Suprapubic skin (tissue), 4 donors: Measurements from ENCODE around the gene CELF4. TPM values are rescaled to one million over a fixed set of nuclear protein-coding genes. Genes with fewer than 3 reads are reported as not detected.

Experiments used
- DNase-seq, 2 donors: peaks; one replicate each; pipeline ENCODE4 v3.0.0-alpha.2; 2019; ENCODE audit warnings: low spot score in 2 of 2
- H3K27ac ChIP-seq: fragments of 200-600 bp; sonication (generic); one replicate; pipeline ENCODE4 v1.5.1; 2019
- H3K27me3 ChIP-seq: fragments of 200-600 bp; sonication (generic); one replicate; pipeline ENCODE4 v1.5.1; 2019
- H3K36me3 ChIP-seq: fragments of 200-600 bp; sonication (generic); one replicate; pipeline ENCODE4 v1.5.1; 2019
- H3K4me1 ChIP-seq: fragments of 200-600 bp; sonication (generic); one replicate; pipeline ENCODE4 v1.5.1; 2019
- H3K4me3 ChIP-seq: fragments of 200-600 bp; sonication (generic); one replicate; pipeline ENCODE4 v1.5.1; 2019; ENCODE audit warnings: mild to moderate bottlenecking
- H3K9me3 ChIP-seq: fragments of 200-600 bp; sonication (generic); one replicate; pipeline ENCODE4 v1.5.1; 2019
- EP300 ChIP-seq: sonication (generic); formaldehyde crosslinking; IDR thresholded peaks from one replicate; pipeline ENCODE4 v1.6.1; 2017; ENCODE audit warnings: antibody characterized with exemption
- POLR2A ChIP-seq, 2 donors: fragments of 450-650 bp; IDR thresholded peaks; one replicate each; pipeline ENCODE4 v1.6.1; 2017; ENCODE audit warnings: antibody characterized with exemption in 2 of 2, mild to moderate bottlenecking in 2 of 2, moderate library complexity in 2 of 2
- POLR2AphosphoS5 ChIP-seq, 3 donors: sonication (generic); formaldehyde crosslinking; IDR thresholded peaks; one replicate each; pipeline ENCODE4 v1.6.1; 2017; ENCODE audit warnings: antibody characterized with exemption in 3 of 3
- WGBS: methylation state at CpG from one replicate; pipeline ENCODE4 v1.1.5; 2018; 5-methylcytosine and 5-hydroxymethylcytosine counted together
- total RNA-seq, 4 donors: library from RNA; depleted of rRNA; stranded (reverse); fragments of >200 nt; gene quantifications; one replicate each; pipeline ENCODE4 v1.1.0, GENCODE V29; 2016
- TF ChIP-seq, protein P1 (sequence below), 2 donors: fragments of 200-600 bp in 1 of 2; fragments of 450-650 bp in 1 of 2; sonication (generic) in 1 of 2; IDR thresholded peaks; one replicate each; pipeline ENCODE4 v1.5.1; 2016 to 2019; ENCODE audit warnings: antibody characterized with exemption in 2 of 2, mild to moderate bottlenecking in 1 of 2, moderate library complexity in 1 of 2

Gene CELF4
- total RNA-seq, 4 donors from 2014 or later, result not detected

DNA sequence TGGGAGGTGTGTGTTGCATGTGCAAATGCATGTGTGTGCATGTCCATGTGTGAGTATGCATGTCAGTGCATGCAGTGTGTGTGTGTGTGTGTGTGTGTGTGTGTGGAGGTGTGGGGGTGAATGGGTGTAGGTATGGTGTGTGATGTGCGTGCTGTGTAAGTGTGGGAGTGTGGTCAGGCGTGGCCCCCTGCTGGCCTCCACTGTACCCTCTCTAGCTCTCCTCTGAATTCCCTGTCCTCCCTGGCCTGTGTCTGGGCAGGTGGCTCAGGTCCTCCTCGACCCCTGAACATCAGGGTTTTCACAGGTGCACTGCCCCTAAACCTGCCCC is 230.2 kb downstream of the CELF4 start:
- Histone ChIP-seq H3K36me3 (no peaks in the 10 kb centered on the region), H3K4me3 (no peak overlapping the region), H3K9me3 (no peaks in the 10 kb centered on the region), H3K4me1 (no peaks in the 10 kb centered on the region), H3K27ac (no peak overlapping the region), H3K27me3 (no peaks in the 10 kb centered on the region)
- no peak for DNase-seq
- TF ChIP-seq POLR2A (IDR thresholded peaks at IDR 0.05) (no peak), POLR2AphosphoS5 (IDR thresholded peaks at IDR 0.05) (no peak), EP300 (no peak)
- TF ChIP-seq, protein P1, sequence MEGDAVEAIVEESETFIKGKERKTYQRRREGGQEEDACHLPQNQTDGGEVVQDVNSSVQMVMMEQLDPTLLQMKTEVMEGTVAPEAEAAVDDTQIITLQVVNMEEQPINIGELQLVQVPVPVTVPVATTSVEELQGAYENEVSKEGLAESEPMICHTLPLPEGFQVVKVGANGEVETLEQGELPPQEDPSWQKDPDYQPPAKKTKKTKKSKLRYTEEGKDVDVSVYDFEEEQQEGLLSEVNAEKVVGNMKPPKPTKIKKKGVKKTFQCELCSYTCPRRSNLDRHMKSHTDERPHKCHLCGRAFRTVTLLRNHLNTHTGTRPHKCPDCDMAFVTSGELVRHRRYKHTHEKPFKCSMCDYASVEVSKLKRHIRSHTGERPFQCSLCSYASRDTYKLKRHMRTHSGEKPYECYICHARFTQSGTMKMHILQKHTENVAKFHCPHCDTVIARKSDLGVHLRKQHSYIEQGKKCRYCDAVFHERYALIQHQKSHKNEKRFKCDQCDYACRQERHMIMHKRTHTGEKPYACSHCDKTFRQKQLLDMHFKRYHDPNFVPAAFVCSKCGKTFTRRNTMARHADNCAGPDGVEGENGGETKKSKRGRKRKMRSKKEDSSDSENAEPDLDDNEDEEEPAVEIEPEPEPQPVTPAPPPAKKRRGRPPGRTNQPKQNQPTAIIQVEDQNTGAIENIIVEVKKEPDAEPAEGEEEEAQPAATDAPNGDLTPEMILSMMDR (IDR thresholded peaks at IDR 0.05), result no peak
- 76% methylated on average over 3 of the region's 3 CpGs for WGBS

DNA sequence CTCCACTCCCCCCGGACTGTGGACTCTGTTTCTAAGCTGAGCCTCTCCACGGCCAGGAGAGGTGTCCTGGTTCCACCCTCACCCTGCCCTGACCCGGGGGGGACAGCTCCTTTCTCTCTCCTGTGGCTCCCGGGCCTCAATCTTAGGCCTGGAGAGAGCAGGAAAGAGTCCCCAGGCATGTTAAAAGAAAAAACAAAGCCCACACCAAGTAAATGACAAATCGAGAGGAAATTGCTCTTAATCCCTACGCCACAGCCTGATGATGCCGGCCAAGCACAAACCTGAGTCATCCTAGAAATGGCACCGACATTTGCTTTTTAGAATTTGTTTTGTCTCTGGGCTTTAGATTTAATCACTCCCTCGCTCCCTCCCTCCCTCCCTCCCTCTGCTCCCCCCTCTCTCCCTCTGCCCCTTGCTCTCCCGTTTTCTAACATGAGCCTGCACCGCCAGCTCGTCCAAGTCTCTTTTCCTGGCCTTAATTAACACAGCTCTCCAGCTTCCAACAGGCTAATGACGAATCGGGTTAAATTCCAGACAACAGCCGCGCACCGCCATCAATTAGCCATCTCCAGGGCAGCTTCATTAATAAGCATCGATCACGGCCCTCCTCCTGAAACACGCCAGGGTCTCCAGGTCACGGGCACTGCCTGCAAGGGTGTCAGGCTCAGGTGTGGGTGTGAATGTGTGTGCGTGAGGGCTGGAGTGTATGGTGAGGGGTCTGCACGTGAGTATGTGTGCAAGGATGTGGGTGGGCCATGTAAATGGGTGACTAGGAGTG is 230.8 kb downstream of the CELF4 start:
- no peak for DNase-seq
- 54% methylated on average over 23 of the region's 23 CpGs for WGBS
- Histone ChIP-seq H3K4me3 (no peak overlapping the region), H3K4me1 (no peaks in the 10 kb centered on the region), H3K27ac (no peak overlapping the region), H3K36me3 (no peaks in the 10 kb centered on the region), H3K27me3 (no peaks in the 10 kb centered on the region), H3K9me3 (no peaks in the 10 kb centered on the region)
- TF ChIP-seq, protein P1 (IDR thresholded peaks at IDR 0.05), result no peak
- TF ChIP-seq EP300, result no peak
- TF ChIP-seq POLR2A (IDR thresholded peaks at IDR 0.05), result no peak

DNA sequence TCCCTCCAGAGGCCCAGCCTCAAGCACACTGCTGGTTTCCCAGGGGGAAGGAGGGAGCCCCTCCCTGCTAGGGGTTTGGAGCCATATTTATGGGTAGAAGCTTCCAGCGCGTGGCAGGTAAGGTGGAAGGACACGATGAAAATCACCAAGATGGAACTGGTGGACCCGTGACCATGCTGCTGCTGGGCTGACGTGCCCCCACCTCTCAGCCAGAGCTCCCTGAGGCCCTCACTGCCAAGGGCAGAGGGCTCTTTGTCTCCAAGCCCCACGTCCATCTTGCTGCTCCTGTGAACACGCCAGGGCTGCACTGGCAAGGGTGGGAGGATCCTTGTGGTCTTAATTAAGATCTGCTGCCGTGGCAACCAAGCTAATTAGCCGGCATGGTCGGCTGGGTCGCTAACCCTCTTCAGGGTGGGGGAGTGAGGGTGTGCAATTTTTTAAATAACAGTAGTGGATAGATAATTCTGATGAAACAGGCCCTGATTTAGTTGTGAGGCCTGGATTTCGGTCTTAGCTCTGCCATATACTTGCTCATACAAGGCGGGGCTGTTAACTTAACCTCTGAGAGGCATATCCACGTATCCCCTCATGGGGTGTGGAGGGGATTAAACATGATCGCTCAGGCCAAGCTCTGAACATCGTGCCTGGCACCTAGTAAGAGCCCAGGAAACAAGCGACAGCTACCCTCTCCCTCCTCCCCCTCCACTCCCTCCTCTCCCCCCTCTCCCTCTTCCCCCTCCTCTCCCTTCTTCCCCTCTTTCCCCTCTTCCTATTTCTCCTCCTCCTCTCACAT is 232.8 kb downstream of the CELF4 start:
- Histone ChIP-seq H3K4me1 (no peaks in the 10 kb centered on the region), H3K27ac (no peak overlapping the region), H3K4me3 (no peak overlapping the region), H3K36me3 (no peaks in the 10 kb centered on the region), H3K27me3 (no peaks in the 10 kb centered on the region), H3K9me3 (no peaks in the 10 kb centered on the region)
- 78% methylated on average over 16 of the region's 17 CpGs for WGBS
- DNase-seq, result no peak
- TF ChIP-seq EP300 (no peak), POLR2AphosphoS5 (IDR thresholded peaks at IDR 0.05) (no peak), POLR2A (IDR thresholded peaks at IDR 0.05) (no peak)
- TF ChIP-seq, protein P1 (IDR thresholded peaks at IDR 0.05), result no peak

DNA sequence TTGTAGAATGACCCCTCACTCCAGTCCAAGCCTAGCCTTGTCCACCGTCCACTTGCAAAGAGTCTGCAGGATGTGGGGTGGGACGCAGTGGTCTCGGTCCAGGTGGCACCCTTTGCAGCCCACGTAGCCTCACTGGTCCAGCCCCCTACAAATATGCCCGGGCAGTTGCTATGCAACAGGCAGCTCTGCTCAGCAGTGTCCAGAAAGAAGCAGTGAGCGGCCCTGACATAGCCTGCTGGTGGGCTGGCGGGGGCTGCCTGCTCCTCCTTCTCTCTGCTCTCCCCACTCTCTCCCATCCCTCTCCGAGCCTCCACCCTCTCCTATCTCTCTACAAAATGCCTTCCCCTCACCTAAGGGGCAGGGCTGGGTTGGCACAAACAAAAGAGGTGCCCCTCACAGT is 233.4 kb downstream of the CELF4 start:
- Histone ChIP-seq H3K4me1 (no peaks in the 10 kb centered on the region), H3K27ac (no peak overlapping the region), H3K36me3 (no peaks in the 10 kb centered on the region), H3K4me3 (no peak overlapping the region), H3K27me3 (peaks cover 4% of the 10 kb centered on the region), H3K9me3 (no peaks in the 10 kb centered on the region)
- TF ChIP-seq, protein P1 (IDR thresholded peaks at IDR 0.05), result no peak
- TF ChIP-seq EP300 (no peak), POLR2AphosphoS5 (IDR thresholded peaks at IDR 0.05) (no peak), POLR2A (IDR thresholded peaks at IDR 0.05) (no peak)
- 83% methylated on average over 8 of the region's 8 CpGs for WGBS
- no peak for DNase-seq

DNA sequence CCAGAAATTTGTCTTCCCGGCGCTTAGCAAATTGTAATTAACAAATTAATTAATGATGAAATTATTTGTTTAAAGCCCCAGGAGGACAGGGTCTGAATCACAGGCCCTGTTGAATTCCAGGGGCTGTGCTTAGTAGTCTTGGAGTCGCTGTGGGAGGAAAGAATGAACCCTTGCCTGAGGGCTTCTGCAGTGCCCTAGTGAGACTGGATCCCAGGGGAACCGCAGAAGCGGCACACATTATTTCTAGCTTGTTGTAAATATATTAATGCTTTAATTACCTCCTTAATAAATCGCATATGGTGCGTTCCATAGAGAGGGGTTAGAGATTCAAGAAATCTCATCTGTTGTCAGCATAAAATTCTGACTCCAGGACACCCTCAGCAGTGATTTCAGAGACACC is 235.4 kb downstream of the CELF4 start:
- H3K36me3 ChIP-seq, result no peaks in the 10 kb centered on the region
- no peaks in the 10 kb centered on the region for H3K4me1 ChIP-seq
- H3K27me3 ChIP-seq, result peaks cover 5% of the 10 kb centered on the region
- H3K9me3 ChIP-seq, result no peaks in the 10 kb centered on the region
- no peak overlapping the region for H3K27ac ChIP-seq
- 76% methylated on average over 7 of the region's 7 CpGs for WGBS
- H3K4me3 ChIP-seq, result no peak overlapping the region
- no peak for TF ChIP-seq EP300
- no peak for TF ChIP-seq POLR2AphosphoS5 (IDR thresholded peaks at IDR 0.05)
- no peak for TF ChIP-seq POLR2A (IDR thresholded peaks at IDR 0.05)
- DNase-seq, result no peak
